Activated T-helper 1 cell treated with Interleukin-2 at 50 U/mL for 16 hours (primary cell): Measurements from ENCODE around the gene TMEM25.

Experiments
- DNase-seq: peaks from one replicate; pipeline ENCODE4 v3.0.0-alpha.2; 2020; ENCODE audit warnings: low read depth

TMEM25 gene

GRCh38 chr11:118581057-118581456 lies 50.1 kb downstream of the TMEM25 start:
- DNase-seq = no peak
